GM18867 (cell line): ENCODE measurements around the gene C19orf38.
"Not testable (repeated sequence)": the region's sequence is repeated elsewhere in the genome, so short reads cannot be mapped to it uniquely, and the experiment has no call there.

ENCODE experiments used
- ATAC-seq: cut with Tn5 transposase; IDR thresholded peaks from one replicate; pipeline ENCODE4 v1.9.1; 2021; ENCODE audit warnings: mild to moderate bottlenecking, moderate library complexity; ENCODE audit not compliant: unreplicated experiment

The C19orf38 gene

GRCh38 chr19:10871711-10872545 is 23.7 kb downstream of the C19orf38 start:
- ATAC-seq, result peak; percentile 15

GRCh38 chr19:10872546-10873107 is 24.4 kb downstream of the C19orf38 start:
- no peak for ATAC-seq

GRCh38 chr19:10874024-10874423 is 25.8 kb downstream of the C19orf38 start:
- ATAC-seq, result no peak

GRCh38 chr19:10876459-10877240 is 28.4 kb downstream of the C19orf38 start:
- ATAC-seq, result peak; percentile 43

GRCh38 chr19:10877608-10878007 is 29.4 kb downstream of the C19orf38 start:
- ATAC-seq, result not testable (repeated sequence)

GRCh38 chr19:10878253-10878652 is 30.0 kb downstream of the C19orf38 start:
- no peak for ATAC-seq

- ATAC-seq, result no peak
These were observed 33.3 kb downstream of the C19orf38 start for GRCh38 chr19:10881403-10882107.

GRCh38 chr19:10882108-10882457 is 33.9 kb downstream of the C19orf38 start:
- no peak for ATAC-seq

GRCh38 chr19:10884274-10884673 is 36.1 kb downstream of the C19orf38 start:
- ATAC-seq, result no peak

- no peak for ATAC-seq
These were observed 37.3 kb downstream of the C19orf38 start for GRCh38 chr19:10885201-10886169.

- ATAC-seq, result no peak
These were observed 39.6 kb downstream of the C19orf38 start for GRCh38 chr19:10887616-10888367.

- no peak for ATAC-seq
These were observed 40.2 kb downstream of the C19orf38 start for GRCh38 chr19:10888421-10888866.

- no peak for ATAC-seq
These were observed 41.7 kb downstream of the C19orf38 start for GRCh38 chr19:10889880-10890279.

GRCh38 chr19:10891405-10892086 is 43.3 kb downstream of the C19orf38 start:
- no peak for ATAC-seq

GRCh38 chr19:10892256-10892655 is 44.0 kb downstream of the C19orf38 start:
- no peak for ATAC-seq

GRCh38 chr19:10894911-10895213 is 46.6 kb downstream of the C19orf38 start:
- ATAC-seq, result no peak

GRCh38 chr19:10895363-10895762 is 47.1 kb downstream of the C19orf38 start:
- ATAC-seq, result no peak

GRCh38 chr19:10895920-10896319 is 47.7 kb downstream of the C19orf38 start:
- no peak for ATAC-seq
